WI38 (cell line): ENCODE results near the gene CCNT2.

Source experiments
- H3K4me3 ChIP-seq: 2 replicates; pipeline ENCODE4 v1.5.1; 2011; ENCODE audit warnings: low read depth, mild to moderate bottlenecking, control low read depth, low read length
- TF ChIP-seq, protein P1 (sequence below): IDR thresholded peaks from 2 replicates; pipeline ENCODE4 v1.5.1; 2012; ENCODE audit warnings: low read depth, mild to moderate bottlenecking, control low read depth, low read length

CCNT2 gene

DNA sequence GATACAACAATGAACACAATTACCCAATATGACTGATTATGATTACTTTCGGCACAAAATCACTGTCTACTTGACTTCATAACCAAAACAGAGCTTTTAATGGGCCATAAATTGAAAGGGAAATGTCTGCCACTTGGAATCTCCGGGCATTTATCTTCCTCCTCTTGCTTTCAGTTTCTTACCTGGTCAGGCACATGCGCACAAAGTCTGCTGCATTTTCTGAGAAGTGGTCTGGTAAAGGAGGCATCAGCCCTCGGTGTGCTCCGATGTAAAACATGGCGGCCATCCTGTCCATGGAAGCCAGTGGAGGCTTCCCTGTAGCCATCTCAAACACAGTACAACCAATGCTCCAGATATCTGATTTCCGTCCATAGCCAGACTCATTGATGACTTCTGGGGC lies 62.0 kb downstream of the CCNT2 start:
- TF ChIP-seq, protein P1, sequence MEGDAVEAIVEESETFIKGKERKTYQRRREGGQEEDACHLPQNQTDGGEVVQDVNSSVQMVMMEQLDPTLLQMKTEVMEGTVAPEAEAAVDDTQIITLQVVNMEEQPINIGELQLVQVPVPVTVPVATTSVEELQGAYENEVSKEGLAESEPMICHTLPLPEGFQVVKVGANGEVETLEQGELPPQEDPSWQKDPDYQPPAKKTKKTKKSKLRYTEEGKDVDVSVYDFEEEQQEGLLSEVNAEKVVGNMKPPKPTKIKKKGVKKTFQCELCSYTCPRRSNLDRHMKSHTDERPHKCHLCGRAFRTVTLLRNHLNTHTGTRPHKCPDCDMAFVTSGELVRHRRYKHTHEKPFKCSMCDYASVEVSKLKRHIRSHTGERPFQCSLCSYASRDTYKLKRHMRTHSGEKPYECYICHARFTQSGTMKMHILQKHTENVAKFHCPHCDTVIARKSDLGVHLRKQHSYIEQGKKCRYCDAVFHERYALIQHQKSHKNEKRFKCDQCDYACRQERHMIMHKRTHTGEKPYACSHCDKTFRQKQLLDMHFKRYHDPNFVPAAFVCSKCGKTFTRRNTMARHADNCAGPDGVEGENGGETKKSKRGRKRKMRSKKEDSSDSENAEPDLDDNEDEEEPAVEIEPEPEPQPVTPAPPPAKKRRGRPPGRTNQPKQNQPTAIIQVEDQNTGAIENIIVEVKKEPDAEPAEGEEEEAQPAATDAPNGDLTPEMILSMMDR, result no peak
- H3K4me3 ChIP-seq, result no peak overlapping the region

DNA sequence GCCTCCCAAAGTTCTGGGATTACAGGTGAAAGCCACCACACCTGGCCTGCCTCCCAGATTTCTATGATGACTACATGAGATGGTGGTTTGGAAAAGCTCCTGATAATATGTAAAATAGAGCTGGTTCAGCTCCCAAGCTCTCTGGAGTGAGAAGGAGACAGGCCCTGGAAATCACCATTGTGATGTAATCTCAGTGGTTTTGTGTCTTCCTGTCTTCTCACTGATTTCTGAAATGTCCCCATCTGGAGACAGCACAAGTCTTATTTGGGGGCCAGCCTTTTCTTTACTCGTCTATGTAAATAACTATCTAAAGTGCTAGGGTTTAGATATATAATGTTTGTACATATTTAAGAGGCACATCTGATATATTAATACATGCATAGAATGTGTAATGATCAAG lies 64.0 kb downstream of the CCNT2 start:
- H3K4me3 ChIP-seq, result no peak overlapping the region
- TF ChIP-seq, protein P1, result no peak

DNA sequence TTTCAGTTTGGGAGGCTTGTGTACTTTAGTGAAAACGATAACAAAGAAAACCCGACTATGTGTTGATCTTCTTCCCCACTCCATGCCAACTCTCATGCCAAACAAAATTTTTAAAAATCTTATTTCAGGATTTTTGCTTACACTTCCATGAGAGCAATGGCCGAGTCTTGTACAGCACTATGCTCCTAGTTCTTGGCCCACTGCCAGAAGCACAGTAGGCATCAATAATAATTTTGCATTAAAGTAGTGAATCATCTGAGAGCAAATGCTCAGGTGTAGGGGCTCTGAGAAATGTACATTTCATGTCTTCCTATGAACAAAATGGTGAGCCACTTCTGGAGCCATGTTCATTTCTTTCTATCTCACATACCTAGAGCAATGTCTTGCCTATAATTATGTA lies 66.4 kb downstream of the CCNT2 start:
- TF ChIP-seq, protein P1, result no peak
- H3K4me3 ChIP-seq, result no peak overlapping the region

DNA sequence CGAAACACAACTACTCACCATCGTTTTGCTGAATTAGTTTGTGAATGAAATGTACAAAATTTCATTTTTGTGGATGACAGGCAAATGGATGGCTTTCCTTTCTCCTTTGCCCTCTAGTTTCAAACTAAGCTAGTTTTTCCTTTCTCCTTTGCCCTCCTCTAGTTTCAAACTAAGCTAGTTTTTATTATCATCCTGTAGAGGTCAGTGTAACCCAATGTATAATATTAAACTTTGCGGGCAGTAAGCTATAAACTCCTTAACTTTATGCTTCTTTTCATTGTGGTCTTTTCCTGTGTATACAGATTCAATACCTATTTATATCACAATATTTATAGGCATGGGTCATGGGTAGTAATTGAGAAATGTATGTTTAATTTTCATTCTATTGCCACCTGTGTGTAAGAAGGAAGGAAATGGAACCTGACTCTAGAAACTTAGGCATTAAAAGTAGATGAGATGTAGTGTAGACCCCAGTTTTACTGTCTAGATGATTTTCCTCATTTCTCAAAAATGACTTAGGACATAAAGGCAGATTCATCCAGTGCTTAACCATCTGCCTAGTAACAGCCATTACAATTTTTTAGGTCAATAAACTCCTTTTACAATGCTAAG lies 70.5 kb downstream of the CCNT2 start:
- no peak overlapping the region for H3K4me3 ChIP-seq
- TF ChIP-seq, protein P1, result peak; percentile 12; the same call in 1 of the 2 replicates

DNA sequence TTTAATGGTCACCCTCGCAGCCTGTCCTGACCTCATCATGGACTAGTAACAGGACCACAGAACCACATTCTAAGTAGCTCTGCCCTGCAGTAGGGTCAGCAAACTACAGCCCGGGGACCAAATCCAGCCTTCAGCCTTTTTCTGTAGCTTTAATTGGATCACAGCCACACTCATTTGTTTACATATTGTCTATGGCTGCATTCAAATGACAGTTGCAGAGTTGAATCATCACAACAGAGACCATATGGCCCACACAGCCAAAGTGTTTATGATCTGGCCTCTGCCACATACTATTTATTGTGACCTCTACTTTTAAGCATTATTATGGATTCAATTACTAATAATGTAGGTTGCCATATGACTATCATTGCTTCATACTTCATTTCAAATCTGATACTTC lies 80.9 kb downstream of the CCNT2 start:
- no peak overlapping the region for H3K4me3 ChIP-seq
- TF ChIP-seq, protein P1, result no peak

DNA sequence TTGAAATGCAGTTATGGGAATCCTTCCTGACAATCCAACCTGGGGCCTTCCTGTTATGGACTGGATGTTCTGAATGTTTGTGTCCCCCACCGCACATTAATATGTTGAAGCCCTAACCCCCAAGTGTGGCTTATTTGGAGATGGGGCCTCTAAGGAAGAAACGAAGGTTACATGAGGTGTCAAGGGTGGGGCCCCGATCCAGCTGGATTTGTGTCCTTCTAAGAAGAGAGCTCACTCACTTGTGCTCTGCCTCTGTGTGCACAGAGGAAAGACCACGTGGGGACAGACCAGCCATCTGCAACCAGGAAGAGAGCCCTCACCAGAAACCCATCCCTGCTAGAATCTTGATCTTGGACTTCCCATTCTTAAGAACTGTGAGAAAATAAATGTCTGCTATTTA lies 84.2 kb downstream of the CCNT2 start:
- TF ChIP-seq, protein P1, result no peak
- H3K4me3 ChIP-seq, result no peak overlapping the region

DNA sequence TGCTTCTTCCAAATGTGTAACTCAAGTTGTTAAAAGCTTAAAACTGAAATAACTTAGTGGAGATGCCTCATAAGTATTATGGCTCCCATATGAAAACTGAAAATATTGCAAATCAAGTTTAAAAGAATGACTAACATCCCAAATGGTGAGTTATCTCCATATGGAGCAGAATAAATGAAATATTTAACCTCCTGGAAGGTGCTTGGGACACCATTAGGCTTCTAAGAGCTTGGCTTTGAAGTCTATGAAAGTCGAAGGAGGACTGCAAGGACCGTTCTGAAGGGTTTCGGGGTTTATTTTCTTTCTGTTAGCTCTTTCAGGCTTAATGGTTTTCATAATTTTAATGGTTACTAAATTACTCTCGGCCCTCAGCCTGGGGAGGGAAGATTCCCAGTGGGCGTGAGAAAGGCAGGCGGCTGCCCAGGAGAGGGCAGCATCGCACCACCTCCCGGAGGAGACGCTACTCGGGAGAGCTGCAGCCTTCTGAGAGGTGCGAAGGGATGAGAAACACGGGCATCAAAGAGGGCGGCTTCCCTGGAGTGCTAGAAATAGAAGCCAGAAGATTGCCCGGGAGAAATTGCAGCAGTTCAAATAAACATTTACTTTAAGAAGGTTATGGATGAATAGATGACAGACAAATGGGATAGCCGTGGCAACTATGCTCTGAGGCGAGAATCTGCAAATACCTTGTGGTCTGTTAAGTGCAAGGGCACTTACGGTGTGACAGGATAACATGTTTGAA lies 85.6 kb downstream of the CCNT2 start:
- TF ChIP-seq, protein P1, result peak; percentile 95
- no peak overlapping the region for H3K4me3 ChIP-seq
